AML-193 (cell line): ENCODE measurements around the gene TPSB2.
"Not testable (repeated sequence)": the region's sequence is repeated elsewhere in the genome, so short reads cannot be mapped to it uniquely, and the experiment has no call there.

Experiments used
- DNase-seq, 2 experiments: peaks; one replicate each; lab custom pipeline; 2025; lab: John Stamatoyannopoulos, UW

Gene TPSB2

DNA sequence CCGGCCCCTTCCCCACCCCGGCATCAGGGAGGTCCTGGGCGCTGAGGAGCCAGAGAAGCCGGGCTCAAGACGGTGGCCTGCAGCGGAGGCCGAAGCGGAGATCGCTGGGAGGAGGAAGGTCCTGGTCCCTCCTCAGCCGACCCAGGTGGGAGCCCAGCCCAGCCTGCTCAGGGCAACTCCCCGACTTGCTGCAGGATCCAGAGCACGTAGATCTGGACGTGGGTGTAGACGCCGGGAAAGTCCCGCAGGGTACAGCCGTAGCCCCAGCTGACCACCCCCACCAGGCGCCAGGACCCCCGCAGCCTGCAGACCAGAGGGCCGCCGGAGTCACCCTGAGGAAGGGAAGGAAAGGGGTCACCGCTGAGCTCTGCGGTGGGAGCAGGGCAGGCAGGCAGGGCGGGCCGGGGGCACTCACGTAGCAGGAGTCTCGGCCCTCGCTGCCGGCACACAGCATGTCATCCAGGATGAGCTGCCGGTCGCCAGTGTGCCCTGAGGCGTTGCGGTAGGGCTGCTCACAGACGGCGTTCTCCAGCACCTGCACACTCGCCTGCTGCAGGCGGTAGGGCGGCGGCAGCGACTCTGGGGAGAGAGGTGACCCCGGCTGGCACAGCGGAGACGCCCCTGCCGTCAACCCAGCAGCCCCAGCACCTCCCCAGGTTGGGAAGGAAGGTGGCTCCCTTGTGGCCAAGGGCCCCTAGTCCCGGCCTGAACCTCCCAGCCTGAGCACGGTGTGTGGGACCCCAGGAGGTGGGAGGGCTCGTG is 31.3 kb upstream of the TPSB2 start:
- no peak for DNase-seq

DNA sequence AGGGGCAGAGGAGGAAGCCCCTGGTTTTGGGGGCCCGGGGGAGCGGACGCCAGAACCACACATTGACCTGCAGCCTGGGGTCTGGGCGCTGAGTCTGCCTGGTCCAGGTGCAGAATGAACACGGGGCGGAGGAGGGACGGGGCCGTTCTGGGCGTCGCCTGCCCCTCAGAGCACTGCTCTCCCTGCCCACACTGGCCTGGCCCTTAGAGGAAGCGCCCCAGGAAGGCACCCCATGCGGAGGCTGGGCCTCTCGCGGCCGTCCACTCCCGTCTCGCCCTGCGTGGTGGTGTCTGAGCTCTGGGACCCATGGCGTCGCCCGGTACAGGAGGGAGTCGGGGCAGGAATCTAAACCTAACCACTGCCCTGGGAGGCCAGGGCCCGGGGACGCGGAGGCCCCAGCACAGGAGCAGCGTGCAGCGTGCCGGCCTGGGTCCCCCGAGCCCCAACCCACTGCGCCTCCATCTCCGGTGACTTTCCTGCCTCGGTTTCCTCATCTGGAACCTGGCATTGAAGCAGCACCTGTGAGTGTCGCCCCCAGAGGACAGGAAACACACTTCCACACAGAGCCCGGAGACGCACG is 30.2 kb upstream of the TPSB2 start:
- DNase-seq: no peak

GRCh38 chr16:1259760-1260068 is 29.7 kb upstream of the TPSB2 start:
- DNase-seq: no peak

DNA sequence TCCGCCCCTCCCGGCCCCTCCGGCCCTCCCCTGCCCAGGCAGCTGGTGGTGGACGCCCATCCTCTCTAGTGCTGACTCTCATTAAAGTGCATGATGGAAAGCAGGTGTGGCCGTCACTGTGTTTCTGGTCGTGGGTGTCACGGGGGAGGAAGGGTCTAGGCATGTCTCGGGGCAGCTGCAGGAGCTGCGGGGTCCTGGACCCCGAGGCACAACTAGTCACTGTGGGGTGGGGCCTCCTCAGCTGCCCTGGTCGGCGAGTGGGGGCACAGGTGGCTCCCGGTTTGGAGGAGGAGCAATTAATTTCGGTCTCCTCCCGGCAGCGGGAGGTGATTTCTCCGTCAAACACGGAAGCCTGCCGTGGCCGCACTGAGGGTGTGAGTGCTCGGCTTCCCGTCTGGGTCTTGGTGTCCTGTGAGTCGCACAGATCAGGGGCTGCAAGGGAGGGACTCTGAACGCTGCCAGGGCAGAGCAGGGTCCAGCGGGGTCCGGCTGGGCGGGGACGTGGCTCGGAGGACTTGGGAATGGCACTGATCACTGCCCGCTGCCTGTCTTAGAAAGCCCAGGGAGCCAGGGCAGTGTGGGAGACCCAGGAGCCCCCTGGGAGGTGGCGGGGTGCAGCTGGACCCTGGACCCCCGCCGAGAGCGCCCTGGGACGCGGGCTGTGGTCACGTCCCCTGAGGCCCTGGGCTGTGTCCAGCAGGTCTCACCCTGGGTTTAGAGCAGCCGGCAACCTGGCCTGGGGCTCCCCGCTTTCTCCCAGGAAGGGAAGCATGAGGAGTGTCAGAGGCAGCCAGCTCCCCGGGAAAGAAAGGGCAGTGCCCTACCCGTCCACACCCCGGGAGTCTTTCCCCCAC is 29.1 kb upstream of the TPSB2 start:
- DNase-seq: no peak

GRCh38 chr16:1258225-1258600 is 28.2 kb upstream of the TPSB2 start:
- no peak for DNase-seq

GRCh38 chr16:1257561-1258224 is 27.7 kb upstream of the TPSB2 start:
- DNase-seq: no peak

DNA sequence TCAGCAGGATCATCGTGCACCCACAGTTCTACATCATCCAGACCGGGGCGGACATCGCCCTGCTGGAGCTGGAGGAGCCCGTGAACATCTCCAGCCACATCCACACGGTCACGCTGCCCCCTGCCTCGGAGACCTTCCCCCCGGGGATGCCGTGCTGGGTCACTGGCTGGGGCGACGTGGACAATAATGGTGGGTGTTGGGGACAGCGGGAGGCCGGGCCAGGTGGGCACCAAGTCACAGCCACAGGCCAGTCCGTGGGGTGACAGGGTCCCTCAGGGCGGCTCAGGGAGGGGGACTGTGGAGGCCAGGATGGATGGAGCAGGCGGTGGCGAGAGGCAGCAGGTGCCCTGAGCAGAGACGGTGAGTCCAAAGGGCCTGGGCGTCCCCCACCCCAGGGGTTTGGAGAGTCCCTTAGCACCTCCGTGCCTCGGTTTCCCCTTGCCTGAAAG is 26.9 kb upstream of the TPSB2 start:
- no peak for DNase-seq

DNA sequence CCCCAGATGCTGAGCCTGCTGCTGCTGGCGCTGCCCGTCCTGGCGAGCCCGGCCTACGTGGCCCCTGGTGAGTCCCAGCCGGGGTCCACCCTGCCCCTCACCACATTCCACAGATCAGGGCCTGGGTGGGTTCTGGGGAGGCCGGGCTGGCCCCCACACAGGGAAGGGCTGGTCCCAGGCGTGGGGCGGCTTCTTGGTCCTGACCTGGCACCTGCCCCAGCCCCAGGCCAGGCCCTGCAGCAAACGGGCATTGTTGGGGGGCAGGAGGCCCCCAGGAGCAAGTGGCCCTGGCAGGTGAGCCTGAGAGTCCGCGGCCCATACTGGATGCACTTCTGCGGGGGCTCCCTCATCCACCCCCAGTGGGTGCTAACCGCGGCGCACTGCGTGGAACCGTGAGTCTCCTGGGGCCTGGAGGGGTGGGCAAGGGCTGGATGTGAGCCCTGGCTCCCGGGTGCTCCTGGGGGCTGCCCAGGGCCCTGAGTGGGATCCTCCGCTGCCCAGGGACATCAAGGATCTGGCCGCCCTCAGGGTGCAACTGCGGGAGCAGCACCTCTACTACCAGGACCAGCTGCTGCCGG is 26.4 kb upstream of the TPSB2 start:
- DNase-seq: not testable (repeated sequence)

DNA sequence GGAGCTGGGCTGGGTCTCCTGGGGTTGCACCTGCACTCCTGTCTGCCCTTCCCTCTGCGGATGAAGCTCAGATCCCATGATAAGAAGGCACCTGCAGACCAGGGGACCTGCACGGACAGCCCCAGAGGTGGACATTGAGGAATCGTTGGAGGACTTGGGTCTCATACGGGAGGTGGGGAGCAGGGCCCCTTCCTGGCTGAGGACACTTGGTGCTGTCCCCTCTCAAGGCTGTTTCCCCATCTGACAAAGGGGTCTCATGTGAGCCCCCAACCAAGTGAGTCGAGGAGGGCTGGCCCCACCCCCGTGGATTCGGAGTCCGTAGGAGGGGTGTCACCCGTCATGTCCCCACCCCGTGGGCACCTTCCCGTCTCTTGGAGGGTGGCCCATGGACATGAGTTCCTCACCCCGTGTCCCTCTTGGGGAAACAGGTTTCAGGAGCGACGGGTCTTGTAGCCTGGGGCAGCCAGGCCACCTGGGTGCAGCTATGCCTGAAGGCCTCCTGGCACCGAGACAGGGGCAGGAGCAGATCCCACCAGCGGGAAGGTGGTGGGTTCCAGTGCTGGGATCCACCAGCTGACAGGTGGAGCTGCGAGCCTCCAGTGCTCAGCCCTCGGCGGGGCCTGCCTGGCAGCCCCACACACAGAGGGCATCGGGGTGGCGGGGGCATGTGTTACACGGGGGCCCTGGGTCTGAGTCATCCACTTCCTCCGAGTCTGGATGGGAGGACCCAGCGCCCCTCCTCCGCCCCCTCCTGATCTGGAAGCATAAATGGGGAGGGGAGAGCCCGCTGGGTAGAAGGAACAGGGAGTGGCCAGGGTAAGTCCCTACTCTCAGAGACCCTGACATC is 25.5 kb upstream of the TPSB2 start, which contains the start of gene TPSD1:
Gene TPSD1, plus strand, starts transcription at position 794 of the 847 bp plus-strand sequence. CDS start 212 bp downstream, outside the sequence.
- DNase-seq: not testable (repeated sequence)

DNA sequence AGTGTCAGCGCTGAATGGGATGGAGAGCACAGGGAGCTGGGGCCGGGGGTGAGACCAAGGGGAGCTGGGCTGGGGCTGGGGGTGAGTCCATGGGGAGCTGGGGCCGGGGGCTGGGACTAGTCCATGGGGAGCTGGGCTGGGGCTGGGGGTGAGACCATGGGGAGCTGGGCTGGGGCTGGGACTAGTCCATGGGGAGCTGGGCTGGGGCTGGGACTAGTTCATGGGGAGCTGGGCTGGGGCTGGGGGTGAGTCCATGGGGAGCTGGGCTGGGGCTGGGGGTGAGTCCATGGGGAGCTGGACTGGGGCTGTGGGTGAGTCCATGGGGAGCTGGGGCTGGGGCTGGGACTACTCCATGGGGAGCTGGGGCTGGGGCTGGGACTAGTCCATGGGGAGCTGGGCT is 24.8 kb upstream of the TPSB2 start:
- not testable (repeated sequence) for DNase-seq

DNA sequence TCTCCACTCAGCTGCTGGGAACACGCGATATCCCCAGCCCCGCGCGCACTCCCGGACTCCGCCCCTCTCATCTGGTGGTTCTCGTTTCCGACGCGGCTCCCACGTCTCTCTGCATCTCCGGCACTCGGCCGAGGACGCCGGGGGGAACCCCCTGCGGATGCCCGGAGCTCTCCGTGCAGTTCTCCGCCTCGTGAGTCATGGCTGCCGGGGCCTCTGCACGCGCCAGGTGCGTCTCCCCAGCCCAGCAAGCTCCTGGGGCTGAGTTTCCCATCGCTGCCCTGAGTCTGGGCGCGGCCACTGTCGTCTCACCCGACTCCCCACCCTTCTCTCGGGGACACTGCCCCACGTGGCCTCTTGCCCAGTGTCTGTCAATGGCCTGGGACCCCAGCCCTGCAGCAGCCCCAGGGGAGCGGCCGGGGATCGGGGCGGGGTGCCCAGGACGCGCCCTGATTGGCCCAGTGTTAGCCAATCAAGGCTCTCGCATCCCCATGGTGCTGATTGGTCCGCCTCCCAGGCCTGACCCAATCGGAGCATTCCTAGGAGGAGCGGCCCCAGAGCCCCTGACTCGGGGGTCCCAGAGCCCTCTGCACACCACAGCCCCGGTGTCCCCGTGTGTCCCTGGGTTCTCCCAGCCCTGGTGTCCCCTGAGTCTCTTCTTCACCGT is 23.8 kb upstream of the TPSB2 start:
- not testable (repeated sequence) for DNase-seq

DNA sequence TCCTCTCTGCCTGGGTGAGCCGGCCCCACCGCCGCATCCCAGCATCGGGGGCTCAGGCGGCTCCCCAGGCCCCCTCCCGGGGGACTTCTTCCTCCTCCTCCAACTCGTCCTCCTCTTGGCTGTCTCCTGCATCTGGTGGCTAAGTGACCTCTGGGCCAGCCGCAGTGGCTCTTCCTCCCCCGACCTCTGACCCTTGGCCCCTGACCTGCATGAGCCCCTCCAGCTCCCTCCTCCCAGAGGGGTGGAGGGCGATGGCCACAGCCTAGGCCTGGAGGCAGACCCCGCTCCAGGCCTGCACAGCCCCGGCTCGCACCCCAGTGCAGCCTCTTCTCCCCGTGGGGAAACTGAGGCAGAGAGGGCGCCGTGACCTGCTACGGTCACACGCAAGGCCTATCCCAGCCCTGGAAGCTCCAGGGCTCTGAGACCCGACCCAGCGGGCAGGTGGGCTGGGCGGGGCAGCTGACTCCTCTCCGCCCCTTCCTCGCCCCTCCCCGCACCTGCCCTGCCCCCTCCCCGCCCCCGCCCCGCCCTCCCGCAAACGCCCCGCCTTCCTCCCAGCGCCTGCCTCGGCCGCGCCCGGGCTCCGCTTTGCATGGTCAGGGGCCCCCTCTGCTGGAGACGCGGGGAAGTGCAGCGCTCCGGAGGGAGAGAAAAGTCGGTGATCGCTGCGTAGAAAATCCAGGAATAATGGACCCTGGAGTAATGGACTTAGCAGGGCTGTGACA is 19.2 kb upstream of the TPSB2 start:
- DNase-seq: not testable (repeated sequence)

GRCh38 chr16:1247903-1248537 is 18.0 kb upstream of the TPSB2 start:
- DNase-seq: not testable (repeated sequence)

DNA sequence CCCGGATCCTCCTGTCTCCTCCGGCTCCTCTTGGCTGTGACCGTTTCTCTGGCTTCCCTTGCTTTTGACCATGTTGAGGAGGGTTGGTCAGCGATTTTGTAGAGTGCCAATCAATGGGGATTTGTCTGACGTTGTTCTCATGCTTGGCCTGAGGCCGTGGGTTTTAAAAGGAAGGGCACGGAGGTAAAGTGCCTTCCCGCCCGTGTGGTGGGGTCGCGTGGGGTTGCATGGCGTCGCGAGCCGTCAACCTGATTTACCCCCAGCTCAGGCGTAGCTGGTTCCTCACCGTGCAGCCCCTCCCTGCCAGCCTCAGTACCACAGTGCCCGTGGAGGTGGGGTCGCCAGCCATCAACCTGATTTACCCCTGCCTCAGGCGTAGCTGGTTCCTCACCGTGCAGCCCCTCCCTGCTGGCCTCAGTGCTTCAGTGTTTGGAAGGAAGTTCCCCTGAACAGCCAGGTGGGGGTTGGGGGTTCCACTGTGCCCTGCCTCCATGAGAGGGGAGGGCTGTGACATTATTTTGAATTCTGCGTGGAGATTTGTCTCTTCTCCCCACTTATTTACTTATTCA is 15.6 kb upstream of the TPSB2 start:
- DNase-seq: peak in 1 of 2 experiments; percentile 10

DNA sequence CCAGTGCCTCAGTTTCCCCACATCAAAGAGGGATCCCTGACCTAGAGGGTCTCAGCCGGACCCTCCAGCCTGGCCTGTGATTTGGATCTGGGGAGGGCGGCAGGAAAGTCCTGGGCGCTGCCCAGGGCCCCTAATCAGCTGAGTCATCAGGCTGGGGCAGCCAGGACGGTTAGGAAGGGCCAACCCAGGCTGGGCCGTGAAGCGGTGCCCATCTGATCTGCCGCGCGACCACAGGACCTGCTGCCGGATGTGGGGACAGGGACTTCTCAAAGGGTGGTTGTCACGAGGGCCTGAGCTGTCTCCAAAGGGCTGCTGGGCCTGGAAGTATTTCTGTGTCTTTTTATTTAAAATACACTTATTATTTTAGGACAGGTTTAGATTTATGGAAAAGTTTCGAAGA is 14.9 kb upstream of the TPSB2 start:
- DNase-seq: peak; percentile 61 to 67

DNA sequence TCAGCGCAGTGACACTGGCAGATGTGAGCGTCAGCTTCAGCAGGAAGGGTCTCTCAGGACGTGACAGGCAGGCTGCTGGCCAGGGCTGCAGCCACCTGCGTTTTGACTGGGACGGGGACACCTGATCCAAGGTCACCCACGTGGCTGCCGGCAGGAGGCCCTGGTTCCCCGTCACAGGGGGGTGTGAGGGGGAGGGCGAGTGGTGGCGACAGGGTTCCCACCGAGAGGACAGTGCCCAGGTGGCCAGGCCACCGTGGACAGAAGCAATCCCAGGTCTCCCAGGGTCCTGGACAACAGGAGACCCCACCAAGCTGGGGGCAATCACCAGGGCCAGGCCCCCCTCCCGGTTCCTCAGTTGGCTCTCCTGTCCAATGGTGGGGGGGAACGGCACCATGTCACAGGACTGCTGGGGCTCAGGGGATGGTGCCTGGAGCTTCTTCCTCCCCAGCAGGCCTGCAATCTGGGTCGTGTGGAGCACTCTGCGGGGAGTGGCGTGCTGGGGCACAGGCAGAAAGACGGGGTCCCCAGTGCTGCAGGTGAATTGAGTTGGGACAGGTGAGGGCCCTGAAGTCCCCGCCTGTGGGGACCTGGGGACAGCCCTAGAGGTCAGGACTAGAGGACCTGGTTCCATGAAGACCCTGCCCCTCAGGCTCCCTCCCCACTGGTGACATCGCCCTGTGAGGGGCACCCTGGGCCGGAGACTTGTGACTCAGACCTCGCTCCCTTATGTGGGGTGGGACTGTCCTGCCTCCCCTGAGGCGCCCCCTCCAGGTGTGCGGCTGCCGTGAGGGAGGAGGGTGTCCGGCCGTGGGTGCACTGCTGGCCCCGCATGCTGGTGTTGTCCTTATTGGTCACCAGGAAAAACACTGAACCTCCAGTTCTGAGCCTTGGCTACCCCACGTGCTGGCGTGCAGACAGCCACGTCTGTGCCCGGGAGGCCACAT is 14.2 kb upstream of the TPSB2 start:
- DNase-seq: not testable (repeated sequence)

DNA sequence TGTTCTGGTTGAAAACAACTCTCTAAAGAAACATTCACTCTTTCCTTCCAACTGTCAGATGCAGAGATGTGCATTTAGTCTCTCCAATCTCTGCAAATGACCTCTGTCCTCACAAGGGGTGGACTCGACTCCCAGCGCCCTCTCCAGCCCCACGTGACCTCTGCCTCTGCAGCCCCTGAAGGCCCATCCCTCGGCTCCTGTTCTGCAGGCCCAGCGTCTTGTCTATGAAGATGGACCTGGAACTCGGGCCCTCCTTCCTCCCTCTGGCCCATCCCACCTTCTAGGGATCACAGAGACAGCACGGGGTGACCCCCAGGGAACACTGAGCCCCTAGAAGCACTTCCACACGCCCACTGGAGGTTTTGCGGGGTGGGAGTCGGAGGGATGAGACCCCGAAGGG is 13.4 kb upstream of the TPSB2 start:
- not testable (repeated sequence) for DNase-seq

DNA sequence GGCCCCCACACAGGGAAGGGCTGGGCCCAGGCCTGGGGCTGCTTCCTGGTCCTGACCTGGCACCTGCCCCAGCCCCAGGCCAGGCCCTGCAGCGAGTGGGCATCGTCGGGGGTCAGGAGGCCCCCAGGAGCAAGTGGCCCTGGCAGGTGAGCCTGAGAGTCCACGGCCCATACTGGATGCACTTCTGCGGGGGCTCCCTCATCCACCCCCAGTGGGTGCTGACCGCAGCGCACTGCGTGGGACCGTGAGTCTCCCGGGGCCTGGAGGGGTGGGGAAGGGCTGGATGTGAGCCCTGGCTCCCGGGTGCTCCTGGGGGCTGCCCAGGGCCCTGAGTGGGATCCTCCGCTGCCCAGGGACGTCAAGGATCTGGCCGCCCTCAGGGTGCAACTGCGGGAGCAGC is 11.1 kb upstream of the TPSB2 start:
- DNase-seq: not testable (repeated sequence)
